T1000 (cell line): Measurements from ENCODE around the gene NBL1.

Experiments used
- DNase-seq: peaks from one replicate; lab custom pipeline; 2025; ENCODE audit warnings: mixed read lengths; lab: John Stamatoyannopoulos, UW

Gene NBL1

GRCh38 chr1:19643602-19644394 is at the start of gene NBL1:
Gene NBL1, plus strand, starts transcription at chr1:19644311. Its CDS starts 10,720 bp downstream, at chr1:19655031.
- peak; percentile 35 for DNase-seq

DNA sequence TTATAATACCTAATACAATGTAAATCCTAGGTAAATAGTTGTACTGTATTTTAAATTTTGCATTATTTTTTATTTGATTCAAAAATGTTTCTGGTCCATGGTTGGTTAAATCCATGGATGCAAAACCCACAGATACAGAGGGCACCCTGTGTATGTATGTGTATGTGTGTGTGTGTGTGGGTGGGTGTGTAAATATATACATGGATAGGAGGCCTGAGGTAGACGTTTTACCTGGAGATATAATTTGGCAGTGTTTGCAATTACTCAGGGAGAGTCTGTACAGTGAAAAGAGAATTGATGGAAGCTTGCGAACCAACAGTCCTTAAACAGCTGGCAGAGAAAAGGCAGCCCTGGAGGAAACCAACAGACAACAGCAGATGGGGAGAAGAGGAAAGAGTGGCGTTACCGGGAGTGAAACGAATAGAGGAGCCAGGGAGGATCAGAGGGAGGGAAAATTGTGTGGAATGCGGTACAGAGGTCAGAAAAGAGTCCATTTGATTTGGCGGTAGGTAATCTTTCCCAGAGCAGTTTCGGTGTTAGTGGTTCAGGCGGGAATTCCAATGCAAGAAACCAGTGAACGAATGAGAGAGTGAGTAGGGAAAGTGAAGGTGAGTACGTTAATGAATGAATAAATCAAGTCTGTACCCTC is 47.9 kb upstream of the NBL1 start:
- DNase-seq, result no peak

GRCh38 chr1:19596714-19597495 is 47.2 kb upstream of the NBL1 start:
- peak; percentile 97 for DNase-seq

- DNase-seq, result no peak
Observed at GRCh38 chr1:19597496-19598309, 46.4 kb upstream of the NBL1 start.

DNA sequence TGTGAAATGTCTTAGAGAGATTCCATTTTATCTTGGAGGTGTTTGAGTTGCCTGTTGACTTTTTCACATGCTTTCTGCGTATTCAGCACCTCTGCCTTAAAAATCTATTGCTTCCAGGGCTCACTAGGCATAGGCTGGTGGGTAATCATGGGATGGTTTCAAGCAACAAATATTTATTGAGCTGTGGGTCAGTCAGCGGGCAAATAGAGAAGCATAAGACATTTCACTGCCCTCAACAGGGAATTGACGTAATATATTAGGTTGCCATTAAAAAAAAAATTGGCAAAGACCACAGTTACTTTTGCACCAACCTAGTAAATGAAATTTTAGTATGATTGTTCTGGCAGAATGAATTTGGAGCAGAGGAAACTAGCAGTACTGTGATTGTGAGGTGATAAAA is 44.3 kb upstream of the NBL1 start:
- DNase-seq, result no peak

DNA sequence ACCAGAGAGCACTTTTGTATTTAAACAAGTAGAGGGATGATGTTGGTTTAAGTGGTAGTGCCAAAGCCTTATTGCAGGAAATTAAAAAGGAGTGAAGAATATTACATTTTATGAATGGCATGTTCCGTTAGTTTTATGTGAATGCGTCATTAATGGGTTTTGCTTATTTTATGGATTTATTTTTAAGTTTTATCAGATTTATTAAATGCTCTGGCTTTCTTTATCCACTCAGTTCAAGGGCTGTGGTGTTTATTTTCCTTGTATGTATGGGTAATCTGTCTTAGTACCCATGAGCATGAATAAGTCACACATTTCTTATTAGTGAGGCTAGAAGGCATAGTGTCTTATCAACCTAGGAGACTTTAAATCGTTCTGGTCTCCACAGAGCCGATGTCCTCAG is 41.6 kb upstream of the NBL1 start:
- no peak for DNase-seq

- no peak for DNase-seq
Observed at GRCh38 chr1:19605967-19606366, 38.1 kb upstream of the NBL1 start.

DNA sequence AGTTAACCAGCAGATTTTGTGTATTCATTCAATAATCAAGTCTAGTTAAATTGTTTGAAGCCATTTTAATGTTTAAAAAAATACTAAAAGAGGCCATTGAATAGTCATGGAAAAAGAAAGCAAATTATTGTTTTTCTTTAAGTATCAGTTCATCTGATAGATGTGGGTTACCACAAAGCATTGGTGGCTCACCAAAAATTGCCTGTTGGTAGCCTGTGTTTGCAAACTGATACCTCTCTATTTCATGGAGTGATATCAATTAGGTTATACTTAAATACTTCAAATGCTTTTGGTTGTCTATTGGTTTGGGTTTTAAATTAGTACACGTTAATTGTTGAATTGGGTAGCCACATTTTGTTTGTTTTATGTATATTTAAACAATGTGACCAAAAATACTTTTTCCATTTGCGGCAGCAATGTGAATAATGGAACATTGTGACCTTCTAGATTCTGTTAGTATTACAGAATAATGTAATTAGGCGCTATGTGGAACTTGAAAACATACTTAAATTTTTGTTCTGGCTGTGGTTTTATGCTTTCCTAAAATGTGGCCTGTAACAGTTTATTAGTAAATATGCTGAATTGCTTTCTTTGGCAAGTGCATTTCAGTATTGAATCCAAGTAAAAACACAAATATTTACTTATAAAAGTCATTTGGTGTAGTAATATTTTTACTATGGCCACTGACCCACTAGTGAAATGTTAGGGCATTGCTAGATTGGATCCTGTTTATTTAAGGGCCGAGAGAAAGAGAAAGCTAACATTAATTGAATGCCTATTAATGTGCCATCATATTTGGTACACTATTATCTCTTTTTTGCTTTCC is 37.1 kb upstream of the NBL1 start:
- no peak for DNase-seq

- no peak for DNase-seq
Observed at GRCh38 chr1:19608232-19608631, 35.9 kb upstream of the NBL1 start.

DNA sequence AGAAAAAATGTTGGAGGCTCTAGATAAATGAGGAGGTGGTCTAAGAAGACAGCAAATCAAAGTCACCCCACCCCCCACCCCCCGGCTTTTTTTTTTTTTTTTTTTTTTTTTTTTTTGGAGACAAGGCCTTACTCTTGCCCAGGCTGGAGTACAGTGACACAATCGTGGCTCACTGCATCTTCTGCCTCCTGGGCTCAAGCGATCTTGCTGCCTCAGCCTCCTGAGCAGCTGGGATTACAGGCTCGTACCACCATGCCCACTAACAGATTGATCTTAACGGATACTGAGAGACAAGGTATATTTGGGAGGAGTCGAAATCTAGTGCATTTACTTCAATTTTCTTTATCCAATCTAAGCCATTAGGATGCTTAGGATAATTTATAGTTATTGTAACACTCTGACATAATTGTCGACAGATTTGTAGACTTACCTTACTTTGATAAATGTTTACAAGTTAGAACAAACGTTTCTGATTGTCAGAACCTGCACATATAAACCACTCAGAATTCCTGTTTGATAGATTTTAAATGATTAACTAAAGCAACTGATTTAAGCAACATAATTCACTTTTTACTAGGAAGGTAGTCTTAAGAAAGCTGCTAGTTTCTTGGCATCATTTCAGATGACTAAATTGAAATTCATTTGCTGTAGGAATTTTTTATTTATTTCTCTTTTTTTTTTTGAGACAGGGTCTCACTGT is 33.7 kb upstream of the NBL1 start:
- DNase-seq, result no peak

DNA sequence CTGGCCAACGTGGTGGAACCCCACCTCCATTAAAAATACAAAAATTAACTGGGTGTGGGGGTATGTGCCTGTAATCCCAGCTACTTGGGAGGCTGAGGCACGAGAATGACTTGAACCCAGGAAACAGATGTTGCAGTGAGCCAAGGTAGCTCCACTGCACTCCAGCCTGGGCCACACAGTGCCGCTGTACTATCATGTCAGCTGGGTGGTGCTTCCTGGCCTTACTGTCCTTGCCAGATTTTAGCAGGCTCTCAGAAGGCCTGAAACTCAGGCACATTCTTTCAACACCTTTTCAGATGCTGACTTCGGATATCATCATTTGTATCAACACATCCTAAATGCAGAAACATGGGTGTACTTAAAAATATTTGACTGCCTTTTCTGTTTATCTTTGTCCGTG is 31.6 kb upstream of the NBL1 start:
- DNase-seq, result no peak

DNA sequence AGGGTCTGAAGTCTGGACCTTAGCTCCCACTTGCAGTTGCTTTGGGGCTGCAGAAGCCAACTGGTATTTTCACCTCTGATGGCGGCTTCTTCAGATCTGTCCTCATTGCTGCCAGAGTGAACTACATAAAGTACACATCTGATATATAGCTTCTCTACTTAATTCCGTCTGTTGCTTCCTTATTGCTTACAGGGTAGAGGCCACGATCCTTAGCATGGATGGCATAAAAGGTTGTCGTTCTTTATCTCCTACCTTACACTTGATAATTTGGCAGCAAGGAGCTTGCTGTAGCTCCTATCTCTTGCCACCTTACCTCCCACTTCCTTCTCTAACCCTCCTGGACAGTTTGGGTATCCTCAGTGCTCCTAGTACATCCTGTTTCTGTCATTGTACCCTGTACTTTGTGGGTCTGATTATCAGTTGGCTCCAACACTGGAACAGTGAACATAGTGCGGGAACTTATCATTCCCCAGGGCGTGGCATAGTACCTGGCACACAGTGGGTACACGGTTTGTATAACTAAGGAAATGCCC is 30.9 kb upstream of the NBL1 start:
- no peak for DNase-seq

DNA sequence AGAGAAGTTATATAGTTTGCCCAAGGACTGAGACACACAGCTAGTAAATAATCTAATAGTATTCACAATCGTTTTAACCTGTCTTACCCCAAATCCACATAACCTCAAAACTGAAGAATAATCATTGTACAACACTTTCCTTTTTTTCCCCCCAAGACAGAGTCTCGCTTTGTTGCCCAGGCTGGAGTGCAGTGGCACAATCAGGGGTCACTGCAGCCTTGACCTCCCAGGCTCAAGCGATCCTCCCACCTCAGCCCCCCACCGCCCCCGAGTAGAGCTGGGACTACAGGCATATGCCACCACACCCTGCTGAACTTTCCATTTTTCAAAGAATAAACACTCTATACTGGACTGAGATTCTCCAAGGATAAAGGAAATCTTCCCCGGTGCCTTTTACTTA is 28.7 kb upstream of the NBL1 start:
- DNase-seq, result no peak

GRCh38 chr1:19616489-19616888 is 27.6 kb upstream of the NBL1 start:
- no peak for DNase-seq

DNA sequence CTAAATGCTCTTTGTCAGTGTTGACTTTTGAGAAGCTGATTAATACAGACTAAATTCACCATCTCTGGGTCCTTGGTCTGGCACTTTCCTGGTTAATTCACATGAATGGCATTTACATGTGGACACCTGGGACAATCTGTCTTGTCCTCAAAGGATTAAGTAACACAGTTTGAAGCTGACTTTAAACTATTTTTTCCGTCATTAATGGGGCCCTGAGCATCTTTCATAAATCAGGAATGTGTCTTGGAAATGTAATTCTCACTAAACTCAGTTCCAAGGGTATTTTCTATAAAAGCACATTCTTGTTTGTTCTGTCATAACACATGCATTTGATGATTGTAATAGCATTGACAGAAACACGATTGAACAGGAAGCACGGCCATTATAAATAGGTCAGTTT is 26.7 kb upstream of the NBL1 start:
- DNase-seq, result no peak

DNA sequence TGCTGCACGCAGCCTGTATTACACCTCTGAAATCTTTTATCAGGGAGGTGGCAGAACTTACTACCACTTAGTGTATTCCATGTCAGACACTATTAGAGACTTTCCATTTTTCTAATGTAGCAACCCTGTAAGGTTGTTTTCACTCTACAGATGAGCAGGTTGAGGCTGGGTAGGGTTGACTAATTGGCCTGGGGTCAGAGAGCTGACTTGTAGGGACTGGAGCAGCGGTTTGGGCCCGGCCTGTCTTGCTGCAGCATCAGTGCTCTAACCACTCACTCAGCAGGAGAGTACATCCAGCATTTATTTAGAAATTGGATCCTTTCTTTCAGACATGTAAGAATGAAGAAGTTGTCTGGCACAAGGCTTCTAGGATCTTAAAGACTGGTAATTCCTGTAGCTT is 25.7 kb upstream of the NBL1 start:
- no peak for DNase-seq

GRCh38 chr1:19619697-19620384 is 24.3 kb upstream of the NBL1 start:
- DNase-seq, result no peak

DNA sequence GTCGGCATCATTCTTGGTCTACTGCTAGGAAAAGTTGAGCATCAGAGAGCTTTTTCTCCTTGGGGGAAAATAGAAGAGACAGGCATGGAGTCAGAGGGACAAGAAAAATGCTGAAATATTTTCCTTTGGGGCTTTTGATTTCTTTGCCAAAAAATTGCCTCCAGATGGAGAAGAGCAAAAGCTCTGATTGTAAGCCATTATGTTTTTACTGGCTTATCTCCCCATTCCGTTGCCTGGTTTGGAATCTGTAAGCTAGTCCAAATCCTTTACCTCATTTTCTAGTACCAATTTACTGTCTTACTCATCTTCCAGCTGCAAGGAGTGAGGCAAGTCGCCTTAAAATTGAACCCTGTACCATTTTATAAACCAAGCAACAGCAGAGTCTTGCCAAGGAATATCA is 23.3 kb upstream of the NBL1 start:
- DNase-seq, result no peak

DNA sequence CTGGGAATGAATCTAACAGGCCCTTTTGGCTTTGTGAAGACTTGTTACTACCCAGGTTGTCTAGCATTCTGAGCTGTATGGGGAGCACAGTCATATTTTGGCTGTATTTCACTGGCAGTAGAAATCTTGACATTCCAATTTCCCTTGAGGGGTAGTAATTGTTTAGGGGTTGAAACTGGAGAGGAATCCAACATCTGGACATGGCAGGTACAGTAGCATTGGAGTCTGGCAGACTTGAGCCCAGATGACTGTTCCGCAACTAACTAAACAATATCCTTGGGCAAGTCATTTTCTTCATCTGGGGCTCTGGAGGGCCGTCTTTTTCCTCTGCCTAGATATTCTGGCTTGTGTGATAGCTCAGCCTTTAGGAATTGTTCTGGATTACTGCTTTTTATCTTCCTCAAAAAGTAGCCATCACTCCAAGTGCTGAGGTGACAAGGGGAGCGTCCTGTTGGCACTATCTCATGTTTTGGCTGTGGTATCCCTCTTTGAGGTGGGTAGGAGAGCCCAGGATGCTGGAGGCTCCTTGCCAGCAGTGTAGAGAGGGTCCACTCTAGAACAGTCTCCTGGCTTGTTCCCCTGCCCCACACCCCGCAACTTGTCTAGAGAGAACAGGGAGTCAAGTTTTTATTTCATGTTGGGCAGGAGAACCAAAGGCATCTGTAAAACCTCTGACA is 22.7 kb upstream of the NBL1 start:
- no peak for DNase-seq
